Choroid plexus epithelial cell (primary cell): ENCODE measurements around the gene DPAGT1.

Experiments used
- DNase-seq: peaks from one replicate; pipeline ENCODE4 v3.0.0-alpha.2; 2010; ENCODE audit warnings: low read depth
- H3K4me3 ChIP-seq: 2 replicates; pipeline ENCODE4 v1.5.1; 2011; ENCODE audit warnings: low read depth, mild to moderate bottlenecking, control low read depth, low read length, moderate library complexity
- TF ChIP-seq, protein P1 (sequence below): conservative IDR thresholded peaks from 2 replicates; pipeline ENCODE4 v1.5.1; 2011; ENCODE audit warnings: low read depth, mild to moderate bottlenecking, control low read depth, inconsistent platforms, low read length, moderate library complexity

DPAGT1 gene

DNA sequence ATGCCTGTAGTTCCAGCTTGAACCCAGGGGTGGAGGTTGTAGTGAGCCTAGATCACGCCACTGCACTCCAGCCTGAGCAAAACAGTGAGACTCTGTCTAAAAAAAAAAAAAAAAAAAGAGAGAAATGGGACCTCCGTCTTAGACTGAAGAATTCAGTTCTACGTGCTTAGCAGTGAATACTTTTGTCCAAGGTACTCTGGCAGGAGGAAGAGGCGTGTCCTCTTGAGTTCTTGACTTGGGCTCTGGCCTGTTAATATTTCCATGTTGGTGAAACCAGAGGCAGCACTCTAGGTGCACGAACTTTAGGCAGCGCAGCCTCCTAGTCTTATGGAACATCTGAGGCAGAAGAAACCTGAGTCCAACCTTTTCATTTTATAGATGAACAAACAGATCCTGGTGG is 14.5 kb downstream of the DPAGT1 start:
- H3K4me3 ChIP-seq: no peak overlapping the region
- no peak for DNase-seq
- TF ChIP-seq, protein P1, sequence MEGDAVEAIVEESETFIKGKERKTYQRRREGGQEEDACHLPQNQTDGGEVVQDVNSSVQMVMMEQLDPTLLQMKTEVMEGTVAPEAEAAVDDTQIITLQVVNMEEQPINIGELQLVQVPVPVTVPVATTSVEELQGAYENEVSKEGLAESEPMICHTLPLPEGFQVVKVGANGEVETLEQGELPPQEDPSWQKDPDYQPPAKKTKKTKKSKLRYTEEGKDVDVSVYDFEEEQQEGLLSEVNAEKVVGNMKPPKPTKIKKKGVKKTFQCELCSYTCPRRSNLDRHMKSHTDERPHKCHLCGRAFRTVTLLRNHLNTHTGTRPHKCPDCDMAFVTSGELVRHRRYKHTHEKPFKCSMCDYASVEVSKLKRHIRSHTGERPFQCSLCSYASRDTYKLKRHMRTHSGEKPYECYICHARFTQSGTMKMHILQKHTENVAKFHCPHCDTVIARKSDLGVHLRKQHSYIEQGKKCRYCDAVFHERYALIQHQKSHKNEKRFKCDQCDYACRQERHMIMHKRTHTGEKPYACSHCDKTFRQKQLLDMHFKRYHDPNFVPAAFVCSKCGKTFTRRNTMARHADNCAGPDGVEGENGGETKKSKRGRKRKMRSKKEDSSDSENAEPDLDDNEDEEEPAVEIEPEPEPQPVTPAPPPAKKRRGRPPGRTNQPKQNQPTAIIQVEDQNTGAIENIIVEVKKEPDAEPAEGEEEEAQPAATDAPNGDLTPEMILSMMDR: no peak

DNA sequence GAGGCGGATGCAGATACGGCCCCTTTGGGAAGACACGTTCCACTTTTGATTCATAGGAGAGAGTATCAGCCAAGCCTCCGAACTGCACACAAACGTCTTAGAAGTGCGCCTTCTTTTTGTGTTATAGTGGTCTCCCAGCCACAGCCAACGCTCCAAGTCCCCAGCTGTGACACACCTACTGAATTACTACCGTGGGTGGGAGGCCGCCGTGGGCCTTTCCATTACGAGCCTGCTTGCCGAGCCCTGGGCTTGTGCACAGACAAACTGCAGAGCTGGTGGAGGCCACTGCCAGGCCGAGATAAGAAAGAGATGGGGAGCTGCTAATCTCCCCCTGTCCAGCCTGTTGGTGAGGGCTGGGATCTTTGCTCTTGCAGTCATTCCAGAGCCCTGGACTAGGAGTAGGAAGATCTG is 16.2 kb downstream of the DPAGT1 start:
- TF ChIP-seq, protein P1: no peak
- no peak for DNase-seq
- H3K4me3 ChIP-seq: peak overlapping the region; percentile 77

DNA sequence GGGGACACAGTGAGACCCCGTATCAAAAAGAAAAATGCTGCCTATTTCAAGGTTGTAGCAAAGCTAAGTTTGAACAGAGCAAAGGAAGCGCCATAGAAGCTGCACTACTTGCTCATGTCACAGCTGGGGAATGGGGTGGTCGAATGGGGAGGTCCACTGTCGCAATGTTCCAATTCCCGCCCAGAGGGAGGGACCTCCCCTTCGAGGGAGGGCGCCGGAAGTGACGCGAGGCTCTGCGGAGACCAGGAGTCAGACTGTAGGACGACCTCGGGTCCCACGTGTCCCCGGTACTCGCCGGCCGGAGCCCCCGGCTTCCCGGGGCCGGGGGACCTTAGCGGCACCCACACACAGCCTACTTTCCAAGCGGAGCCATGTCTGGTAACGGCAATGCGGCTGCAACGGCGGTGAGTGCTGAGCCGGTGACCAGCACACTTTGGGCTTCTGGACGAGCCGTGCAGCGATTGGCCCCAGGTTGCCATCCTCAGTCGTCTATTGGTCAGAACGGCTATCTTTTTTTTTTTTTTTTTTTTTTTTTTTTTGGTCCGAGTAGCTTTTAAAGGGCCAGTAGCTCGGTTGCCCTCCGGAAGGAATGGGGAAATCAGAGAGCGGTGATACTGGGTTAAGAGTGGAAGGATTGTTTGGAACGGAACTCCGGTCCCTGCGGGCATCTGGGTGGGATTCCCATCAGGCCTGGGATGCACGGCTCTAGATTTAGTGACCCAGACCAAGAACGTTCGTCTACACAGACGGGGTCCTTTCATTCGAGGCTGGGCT is 16.8 kb downstream of the DPAGT1 start, which contains the start of gene HMBS:
Gene HMBS, plus strand, starts transcription at position 219 of the 774 bp plus-strand sequence. Its CDS starts 153 bp downstream, at position 372.
- TF ChIP-seq, protein P1: no peak
- H3K4me3 ChIP-seq: peak within 1 kb of the TSS; percentile 77
- peak; percentile 91 for DNase-seq

DNA sequence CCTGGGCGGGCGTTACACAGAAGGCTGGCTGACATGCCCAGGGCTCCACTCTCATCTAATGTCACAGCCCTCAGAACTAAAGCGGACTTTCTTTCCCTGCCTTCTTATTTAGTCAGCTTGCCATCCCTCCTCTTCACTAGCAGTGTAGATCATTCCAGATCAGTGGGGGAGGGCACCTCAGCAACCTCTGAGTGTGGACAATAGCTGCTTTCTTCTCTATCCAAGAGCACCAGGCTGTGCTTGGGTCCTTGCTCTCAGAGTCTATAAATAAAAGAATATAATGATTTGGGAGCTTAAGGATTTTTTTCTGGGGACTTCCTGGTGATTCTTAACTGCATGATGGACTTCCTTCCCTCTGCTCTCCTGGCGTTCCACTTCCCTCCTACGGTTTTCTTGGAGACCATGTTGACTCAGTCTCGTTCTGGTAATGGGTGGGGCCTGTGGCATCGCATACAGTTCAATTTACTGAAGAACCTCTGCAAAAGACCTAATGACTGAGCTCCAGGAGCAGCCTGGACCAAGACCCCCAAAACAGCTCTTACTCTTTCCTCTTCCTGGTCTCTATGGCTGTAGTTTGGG is 19.9 kb downstream of the DPAGT1 start:
- TF ChIP-seq, protein P1: no peak
- DNase-seq: no peak
- H3K4me3 ChIP-seq: no peak overlapping the region

DNA sequence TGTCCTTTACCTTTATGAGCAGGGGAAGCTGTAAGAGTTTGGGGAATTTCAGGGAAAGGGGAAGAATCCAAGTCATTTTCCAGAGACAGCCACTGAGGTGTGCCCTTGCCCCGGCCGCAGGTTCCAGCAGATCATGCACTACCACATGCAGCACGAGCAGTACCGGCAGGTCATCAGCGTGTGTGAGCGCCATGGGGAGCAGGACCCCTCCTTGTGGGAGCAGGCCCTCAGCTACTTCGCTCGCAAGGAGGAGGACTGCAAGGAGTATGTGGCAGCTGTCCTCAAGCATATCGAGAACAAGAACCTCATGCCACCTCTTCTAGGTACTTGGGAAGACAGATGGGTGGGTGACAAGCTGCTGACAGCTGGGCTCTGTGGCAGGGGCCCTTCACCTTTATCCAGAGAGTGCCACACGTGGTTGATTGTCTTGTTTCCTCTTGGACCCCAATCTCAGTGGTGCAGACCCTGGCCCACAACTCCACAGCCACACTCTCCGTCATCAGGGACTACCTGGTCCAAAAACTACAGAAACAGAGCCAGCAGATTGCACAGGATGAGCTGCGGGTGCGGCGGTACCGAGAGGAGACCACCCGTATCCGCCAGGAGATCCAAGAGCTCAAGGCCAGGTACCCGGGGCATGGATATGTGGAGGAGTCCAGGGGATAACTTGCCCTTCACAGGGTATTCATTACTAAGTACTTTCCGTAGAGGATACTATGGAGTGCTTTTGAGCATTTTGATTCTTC is 22.8 kb downstream of the DPAGT1 start:
- TF ChIP-seq, protein P1: no peak
- no peak overlapping the region for H3K4me3 ChIP-seq
- DNase-seq: no peak

DNA sequence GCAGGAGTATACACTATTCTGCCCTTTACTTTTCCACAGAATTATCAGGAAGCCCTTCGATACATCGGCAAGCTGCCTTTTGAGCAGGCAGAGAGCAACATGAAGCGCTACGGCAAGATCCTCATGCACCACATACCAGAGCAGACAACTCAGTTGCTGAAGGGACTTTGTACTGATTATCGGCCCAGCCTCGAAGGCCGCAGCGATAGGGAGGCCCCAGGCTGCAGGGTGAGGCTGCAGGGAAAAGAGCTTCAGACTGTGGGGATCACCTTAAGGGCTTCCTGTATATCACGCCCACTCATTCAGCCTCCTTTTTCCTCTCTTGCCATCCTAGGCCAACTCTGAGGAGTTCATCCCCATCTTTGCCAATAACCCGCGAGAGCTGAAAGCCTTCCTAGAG is 23.8 kb downstream of the DPAGT1 start:
- no peak for DNase-seq
- TF ChIP-seq, protein P1: no peak
- H3K4me3 ChIP-seq: no peak overlapping the region
